ENCODE results near the gene TRMT2A. TPM values are rescaled to one million over a fixed set of nuclear protein-coding genes. Genes with fewer than 3 reads are reported as not detected.
"Not testable (repeated sequence)": the region's sequence is repeated elsewhere in the genome, so short reads cannot be mapped to it uniquely, and the experiment has no call there.

The TRMT2A gene
- total RNA-seq, 1 experiment from 2014 or later = 47.1 TPM

DNA sequence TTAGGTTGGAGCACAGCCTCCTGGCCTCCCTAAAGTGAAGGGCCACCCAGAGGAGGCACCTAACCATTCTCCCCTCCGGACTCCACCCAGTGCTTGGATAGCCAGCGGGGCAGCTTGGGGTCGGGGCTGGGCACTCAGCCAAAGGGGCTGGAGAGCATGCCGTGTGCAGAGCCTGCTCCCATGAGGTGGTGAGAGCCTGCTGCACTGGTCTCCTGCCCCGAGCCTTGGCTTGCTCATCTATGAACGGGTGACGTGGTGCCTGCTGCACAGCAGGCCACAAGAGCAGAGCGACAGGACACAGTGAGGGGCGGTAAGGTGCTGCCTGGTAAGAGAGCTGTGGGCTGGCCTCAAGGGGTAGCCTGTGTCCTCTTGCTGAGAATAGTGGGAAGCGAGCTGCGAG is 47.8 kb upstream of the TRMT2A start:
- H3K4me3 Mint-ChIP-seq (ENCODE audit: unreplicated experiment) = no peak overlapping the region
- BruUV-seq (replicated peaks) = no TSS peak
- H3K4me1 Mint-ChIP-seq (ENCODE audit: insufficient read depth, unreplicated experiment) = no peaks in the 10 kb centered on the region
- no peaks in the 10 kb centered on the region for H3K27me3 Mint-ChIP-seq (ENCODE audit: insufficient read depth, unreplicated experiment)
- TF ChIP-seq, protein P1, sequence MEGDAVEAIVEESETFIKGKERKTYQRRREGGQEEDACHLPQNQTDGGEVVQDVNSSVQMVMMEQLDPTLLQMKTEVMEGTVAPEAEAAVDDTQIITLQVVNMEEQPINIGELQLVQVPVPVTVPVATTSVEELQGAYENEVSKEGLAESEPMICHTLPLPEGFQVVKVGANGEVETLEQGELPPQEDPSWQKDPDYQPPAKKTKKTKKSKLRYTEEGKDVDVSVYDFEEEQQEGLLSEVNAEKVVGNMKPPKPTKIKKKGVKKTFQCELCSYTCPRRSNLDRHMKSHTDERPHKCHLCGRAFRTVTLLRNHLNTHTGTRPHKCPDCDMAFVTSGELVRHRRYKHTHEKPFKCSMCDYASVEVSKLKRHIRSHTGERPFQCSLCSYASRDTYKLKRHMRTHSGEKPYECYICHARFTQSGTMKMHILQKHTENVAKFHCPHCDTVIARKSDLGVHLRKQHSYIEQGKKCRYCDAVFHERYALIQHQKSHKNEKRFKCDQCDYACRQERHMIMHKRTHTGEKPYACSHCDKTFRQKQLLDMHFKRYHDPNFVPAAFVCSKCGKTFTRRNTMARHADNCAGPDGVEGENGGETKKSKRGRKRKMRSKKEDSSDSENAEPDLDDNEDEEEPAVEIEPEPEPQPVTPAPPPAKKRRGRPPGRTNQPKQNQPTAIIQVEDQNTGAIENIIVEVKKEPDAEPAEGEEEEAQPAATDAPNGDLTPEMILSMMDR (IDR thresholded peaks at IDR 0.05; ENCODE audit: unreplicated experiment) = no peak
- no peak for DNase-seq (ENCODE audit: unreplicated experiment)
- CTCF ChIA-PET = no interaction called here
- POLR2A ChIA-PET = interaction anchor here (0.6 kb wide), 1 partner anchor 19 kb away, joined by 3 read pairs; no protein-coding TSS in a partner anchor
- intact Hi-C loops (cut with micrococcal nuclease) = no loop called here
- no peaks in the 10 kb centered on the region for H3K9me3 Mint-ChIP-seq (ENCODE audit: unreplicated experiment)
- no peak overlapping the region for H3K27ac Mint-ChIP-seq (ENCODE audit: low read depth, unreplicated experiment)
- no peaks in the 10 kb centered on the region for H3K36me3 Mint-ChIP-seq (ENCODE audit: insufficient read depth, unreplicated experiment)

DNA sequence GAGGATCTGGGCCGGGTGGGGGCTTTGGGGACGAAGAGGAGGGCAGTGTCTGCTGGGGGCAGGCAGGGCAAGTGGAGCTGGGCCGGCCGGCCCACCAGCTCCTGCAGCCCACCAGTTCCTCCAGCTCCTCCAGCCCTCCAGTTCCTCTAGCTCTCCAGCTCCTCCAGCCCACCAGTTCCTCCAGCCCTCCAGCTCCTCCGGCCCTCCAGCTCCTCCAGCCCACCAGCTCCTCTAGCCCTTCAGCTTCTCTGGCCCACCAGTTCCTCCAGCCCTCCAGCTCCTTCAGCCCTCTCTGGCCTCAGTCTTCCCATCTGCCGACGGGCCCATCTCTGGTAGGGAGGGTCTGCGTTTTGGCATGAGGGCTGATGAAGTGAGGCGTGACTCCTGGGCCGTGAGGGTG is 43.0 kb upstream of the TRMT2A start:
- BruUV-seq (replicated peaks) = no TSS peak
- no peaks in the 10 kb centered on the region for H3K27me3 Mint-ChIP-seq (ENCODE audit: insufficient read depth, unreplicated experiment)
- ChIA-PET POLR2A (no interaction called here), CTCF (interaction anchor here (1.9 kb wide), 1 partner anchor 124 kb away, joined by 8 read pairs; no protein-coding TSS in a partner anchor)
- no peaks in the 10 kb centered on the region for H3K36me3 Mint-ChIP-seq (ENCODE audit: insufficient read depth, unreplicated experiment)
- intact Hi-C loops (cut with micrococcal nuclease) = no loop called here
- H3K4me3 Mint-ChIP-seq (ENCODE audit: unreplicated experiment) = no peak overlapping the region
- TF ChIP-seq, protein P1 (IDR thresholded peaks at IDR 0.05; ENCODE audit: unreplicated experiment) = no peak
- no peak for DNase-seq (ENCODE audit: unreplicated experiment)
- H3K4me1 Mint-ChIP-seq (ENCODE audit: insufficient read depth, unreplicated experiment) = no peaks in the 10 kb centered on the region
- H3K27ac Mint-ChIP-seq (ENCODE audit: low read depth, unreplicated experiment) = no peak overlapping the region
- no peaks in the 10 kb centered on the region for H3K9me3 Mint-ChIP-seq (ENCODE audit: unreplicated experiment)

DNA sequence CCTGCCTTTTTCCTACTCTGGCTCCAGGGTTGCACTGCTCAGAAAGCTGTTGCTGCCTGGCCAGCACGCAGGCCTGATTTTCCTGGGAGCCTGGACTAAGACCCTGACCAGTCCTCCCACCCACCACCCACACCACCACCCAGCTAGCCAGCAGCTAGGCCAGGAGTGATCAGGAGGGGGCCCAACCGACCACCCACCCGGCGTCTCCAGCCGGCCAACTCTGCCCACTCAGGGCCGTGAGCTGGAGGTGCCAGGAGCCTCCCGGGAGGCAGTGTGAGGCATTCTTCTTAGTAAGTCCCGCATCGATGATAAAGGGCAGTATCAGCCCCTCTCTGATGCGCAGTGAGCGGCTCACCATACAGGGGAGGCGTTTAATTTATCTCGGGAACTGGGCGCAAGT is 42.5 kb upstream of the TRMT2A start:
- CTCF ChIA-PET = interaction anchor here (1.3 to 1.9 kb wide), 2 partner anchors 125 to 127 kb away, joined by 3 to 8 read pairs; no protein-coding TSS in a partner anchor
- intact Hi-C loops (cut with micrococcal nuclease); H3K27ac Mint-ChIP-seq (ENCODE audit: low read depth, unreplicated experiment); H3K36me3 Mint-ChIP-seq (ENCODE audit: insufficient read depth, unreplicated experiment); H3K9me3 Mint-ChIP-seq (ENCODE audit: unreplicated experiment); DNase-seq (ENCODE audit: unreplicated experiment); POLR2A ChIA-PET; H3K27me3 Mint-ChIP-seq (ENCODE audit: insufficient read depth, unreplicated experiment); BruUV-seq (replicated peaks); H3K4me3 Mint-ChIP-seq (ENCODE audit: unreplicated experiment); H3K4me1 Mint-ChIP-seq (ENCODE audit: insufficient read depth, unreplicated experiment): not testable (repeated sequence)

DNA sequence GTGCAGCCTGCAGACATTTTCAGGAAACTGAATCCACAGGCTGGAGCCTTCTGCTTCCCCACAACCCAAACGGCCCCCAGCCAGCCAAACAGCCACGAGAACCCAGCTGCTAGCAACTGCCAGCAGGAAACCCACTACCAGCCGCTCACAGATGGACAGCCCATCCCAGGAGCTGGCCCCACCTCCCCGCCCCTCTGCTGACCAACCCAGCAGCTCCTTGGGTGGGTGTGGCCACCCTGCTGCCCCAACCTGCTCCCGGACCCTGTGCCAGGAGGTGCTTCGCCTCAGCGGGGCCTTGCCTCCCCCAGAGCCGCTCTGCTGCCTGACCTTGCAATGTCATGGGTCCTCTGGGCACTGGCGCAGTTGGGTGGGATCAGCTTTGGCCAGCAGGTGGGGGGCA is 42.0 kb upstream of the TRMT2A start:
- POLR2A ChIA-PET = no interaction called here
- CTCF ChIA-PET = interaction anchor here (1.3 to 1.9 kb wide), 2 partner anchors 125 to 127 kb away, joined by 3 to 8 read pairs; no protein-coding TSS in a partner anchor

More for the DNA sequence above, 42.0 kb upstream of the TRMT2A start:
- Mint-ChIP-seq H3K27me3 (ENCODE audit: insufficient read depth, unreplicated experiment) (no peaks in the 10 kb centered on the region), H3K4me1 (ENCODE audit: insufficient read depth, unreplicated experiment) (no peaks in the 10 kb centered on the region), H3K9me3 (ENCODE audit: unreplicated experiment) (no peaks in the 10 kb centered on the region), H3K4me3 (ENCODE audit: unreplicated experiment) (no peak overlapping the region), H3K36me3 (ENCODE audit: insufficient read depth, unreplicated experiment) (no peaks in the 10 kb centered on the region), H3K27ac (ENCODE audit: low read depth, unreplicated experiment) (no peak overlapping the region)
- intact Hi-C loops (cut with micrococcal nuclease) = no loop called here
- DNase-seq (ENCODE audit: unreplicated experiment) = no peak
- TF ChIP-seq, protein P1 (IDR thresholded peaks at IDR 0.05; ENCODE audit: unreplicated experiment) = no peak
- no TSS peak for BruUV-seq (replicated peaks)
